ENCODE data around the gene A3GALT2.

DNA sequence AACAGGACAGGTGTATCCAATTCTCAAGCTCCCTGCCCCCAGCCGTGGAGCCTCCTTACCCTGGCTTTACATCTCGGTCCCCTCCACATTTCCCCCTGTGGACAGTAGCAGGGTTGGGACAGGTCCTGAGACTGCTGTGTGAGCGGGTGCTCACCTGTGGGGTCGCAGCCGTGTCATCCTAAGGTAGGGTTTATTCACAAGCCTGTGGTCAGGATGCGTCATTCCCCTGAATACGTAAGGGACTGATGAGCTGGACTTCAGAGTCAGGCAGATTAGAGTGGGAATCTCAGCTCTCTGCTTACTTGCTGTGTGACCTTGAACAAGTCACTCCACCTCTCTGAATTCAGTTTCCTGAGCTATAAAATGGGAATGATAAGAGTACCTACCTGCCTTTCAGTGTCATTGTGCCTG, 46.9 kb downstream of the A3GALT2 start:
- TF ChIP-seq, protein P1, sequence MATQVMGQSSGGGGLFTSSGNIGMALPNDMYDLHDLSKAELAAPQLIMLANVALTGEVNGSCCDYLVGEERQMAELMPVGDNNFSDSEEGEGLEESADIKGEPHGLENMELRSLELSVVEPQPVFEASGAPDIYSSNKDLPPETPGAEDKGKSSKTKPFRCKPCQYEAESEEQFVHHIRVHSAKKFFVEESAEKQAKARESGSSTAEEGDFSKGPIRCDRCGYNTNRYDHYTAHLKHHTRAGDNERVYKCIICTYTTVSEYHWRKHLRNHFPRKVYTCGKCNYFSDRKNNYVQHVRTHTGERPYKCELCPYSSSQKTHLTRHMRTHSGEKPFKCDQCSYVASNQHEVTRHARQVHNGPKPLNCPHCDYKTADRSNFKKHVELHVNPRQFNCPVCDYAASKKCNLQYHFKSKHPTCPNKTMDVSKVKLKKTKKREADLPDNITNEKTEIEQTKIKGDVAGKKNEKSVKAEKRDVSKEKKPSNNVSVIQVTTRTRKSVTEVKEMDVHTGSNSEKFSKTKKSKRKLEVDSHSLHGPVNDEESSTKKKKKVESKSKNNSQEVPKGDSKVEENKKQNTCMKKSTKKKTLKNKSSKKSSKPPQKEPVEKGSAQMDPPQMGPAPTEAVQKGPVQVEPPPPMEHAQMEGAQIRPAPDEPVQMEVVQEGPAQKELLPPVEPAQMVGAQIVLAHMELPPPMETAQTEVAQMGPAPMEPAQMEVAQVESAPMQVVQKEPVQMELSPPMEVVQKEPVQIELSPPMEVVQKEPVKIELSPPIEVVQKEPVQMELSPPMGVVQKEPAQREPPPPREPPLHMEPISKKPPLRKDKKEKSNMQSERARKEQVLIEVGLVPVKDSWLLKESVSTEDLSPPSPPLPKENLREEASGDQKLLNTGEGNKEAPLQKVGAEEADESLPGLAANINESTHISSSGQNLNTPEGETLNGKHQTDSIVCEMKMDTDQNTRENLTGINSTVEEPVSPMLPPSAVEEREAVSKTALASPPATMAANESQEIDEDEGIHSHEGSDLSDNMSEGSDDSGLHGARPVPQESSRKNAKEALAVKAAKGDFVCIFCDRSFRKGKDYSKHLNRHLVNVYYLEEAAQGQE (IDR thresholded peaks at IDR 0.05; ENCODE audit: insufficient read depth in 1 of 2, low read depth in 2 of 2, low read length in 2 of 2): no peak
- no peak for TF ChIP-seq POLR2AphosphoS5 (IDR thresholded peaks at IDR 0.05; ENCODE audit: low read depth, low read length)
- no peak for TF ChIP-seq SIN3A (IDR thresholded peaks at IDR 0.05; ENCODE audit: borderline replicate concordance, insufficient read depth, low read length)
